H9 (cell line): ENCODE data around the gene ZSCAN2. TPM values are rescaled to one million over a fixed set of nuclear protein-coding genes. Genes with fewer than 3 reads are reported as not detected.

Experiments used
- DNase-seq: peaks from one replicate; pipeline ENCODE4 v3.0.0-alpha.2; 2017
- H2AFZ ChIP-seq: one replicate; pipeline ENCODE4 v1.6.1; 2013; ENCODE audit warnings: mild to moderate bottlenecking, low read length, control low read depth, moderate library complexity
- H2AK5ac ChIP-seq: 2 replicates; pipeline ENCODE4 v1.6.1; 2013; ENCODE audit warnings: low read length, control low read depth, mixed read lengths; ENCODE audit not compliant: insufficient read length
- H2BK120ac ChIP-seq: one replicate; pipeline ENCODE4 v1.6.1; 2013; ENCODE audit warnings: low read depth, mild to moderate bottlenecking, low read length, control low read depth, inconsistent platforms; ENCODE audit not compliant: poor library complexity, severe bottlenecking
- H2BK12ac ChIP-seq: 2 replicates; pipeline ENCODE4 v1.6.1; 2013; ENCODE audit warnings: low read length, control low read depth, mixed read lengths, low read depth; ENCODE audit not compliant: insufficient read length
- H2BK15ac ChIP-seq: 2 replicates; pipeline ENCODE4 v1.6.1; 2013; ENCODE audit warnings: low read depth, low read length, control low read depth
- H2BK20ac ChIP-seq: one replicate; pipeline ENCODE4 v1.6.1; 2013; ENCODE audit warnings: low read depth, mild to moderate bottlenecking, low read length, control low read depth, inconsistent platforms; ENCODE audit not compliant: poor library complexity, severe bottlenecking
- H2BK5ac ChIP-seq: 2 replicates; pipeline ENCODE4 v1.6.1; 2013; ENCODE audit warnings: low read length, control low read depth, mixed read lengths; ENCODE audit not compliant: insufficient read length
- H3K14ac ChIP-seq: 2 replicates; pipeline ENCODE4 v1.6.1; 2013; ENCODE audit warnings: low read length, control low read depth; ENCODE audit not compliant: insufficient read depth
- H3K18ac ChIP-seq: 2 replicates; pipeline ENCODE4 v1.6.1; 2013; ENCODE audit warnings: low read depth, mild to moderate bottlenecking, mixed read lengths, low read length, control low read depth; ENCODE audit not compliant: insufficient read length
- H3K23ac ChIP-seq: 2 replicates; pipeline ENCODE4 v1.6.1; 2013; ENCODE audit warnings: low read length, control low read depth, mixed read lengths, low read depth; ENCODE audit not compliant: insufficient read length
- H3K23me2 ChIP-seq: 2 replicates; pipeline ENCODE4 v1.6.1; 2013; ENCODE audit warnings: low read depth, mild to moderate bottlenecking, mixed read lengths, low read length, control low read depth; ENCODE audit not compliant: insufficient read length, poor library complexity, severe bottlenecking
- H3K27ac ChIP-seq: 2 replicates; pipeline ENCODE4 v1.5.1; 2013; ENCODE audit warnings: low read length, control low read depth, mixed read lengths, low read depth; ENCODE audit not compliant: insufficient read length
- H3K27me3 ChIP-seq: 2 replicates; pipeline ENCODE4 v1.6.1; 2013; ENCODE audit warnings: low read length, control low read depth, inconsistent platforms; ENCODE audit not compliant: insufficient read depth
- H3K4ac ChIP-seq: 2 replicates; pipeline ENCODE4 v1.6.1; 2013; ENCODE audit warnings: low read depth, mild to moderate bottlenecking, control low read depth, inconsistent platforms, low read length, moderate library complexity
- H3K4me1 ChIP-seq: 2 replicates; pipeline ENCODE4 v1.6.1; 2013; ENCODE audit warnings: low read length, control low read depth, inconsistent platforms; ENCODE audit not compliant: insufficient read depth
- H3K4me2 ChIP-seq: 2 replicates; pipeline ENCODE4 v1.6.1; 2013; ENCODE audit warnings: low read length, control low read depth, mixed read lengths; ENCODE audit not compliant: insufficient read length, insufficient read depth
- H3K56ac ChIP-seq: 2 replicates; pipeline ENCODE4 v1.6.1; 2013; ENCODE audit warnings: low read depth, mild to moderate bottlenecking, mixed read lengths, low read length, control low read depth; ENCODE audit not compliant: insufficient read length
- H3K79me1 ChIP-seq: 2 replicates; pipeline ENCODE4 v1.6.1; 2013; ENCODE audit warnings: low read depth, mild to moderate bottlenecking, moderate library complexity, low read length, control low read depth, inconsistent platforms; ENCODE audit not compliant: insufficient read depth, poor library complexity, severe bottlenecking
- H3K79me2 ChIP-seq: 2 replicates; pipeline ENCODE4 v1.6.1; 2013; ENCODE audit warnings: low read length, control low read depth, inconsistent platforms; ENCODE audit not compliant: insufficient read depth
- H3K9ac ChIP-seq: 2 replicates; pipeline ENCODE4 v1.6.1; 2013; ENCODE audit warnings: low read length, control low read depth, mixed read lengths; ENCODE audit not compliant: insufficient read length; ENCODE audit errors: extremely low read depth
- H3K9me3 ChIP-seq: one replicate; pipeline ENCODE4 v1.6.1; 2013; ENCODE audit warnings: low read depth, low read length, inconsistent platforms; ENCODE audit not compliant: control insufficient read depth
- H3T11ph ChIP-seq: one replicate; pipeline ENCODE4 v1.6.1; 2013; ENCODE audit warnings: mild to moderate bottlenecking, low read length, control low read depth, inconsistent platforms
- H4K20me1 ChIP-seq: one replicate; pipeline ENCODE4 v1.6.1; 2013; ENCODE audit not compliant: control insufficient read depth, insufficient read length, insufficient read depth
- H4K5ac ChIP-seq: 2 replicates; pipeline ENCODE4 v1.6.1; 2013; ENCODE audit warnings: low read depth, mild to moderate bottlenecking, mixed read lengths, low read length, control low read depth; ENCODE audit not compliant: insufficient read length
- H4K8ac ChIP-seq: replicated peaks from 2 replicates; pipeline ENCODE4 v1.6.1; 2013; ENCODE audit warnings: low read length, control low read depth, mixed read lengths, low read depth; ENCODE audit not compliant: insufficient read length
- H4K91ac ChIP-seq: 2 replicates; pipeline ENCODE4 v1.6.1; 2013; ENCODE audit warnings: low read depth, mild to moderate bottlenecking, moderate library complexity, mixed read lengths, low read length, control low read depth; ENCODE audit not compliant: insufficient read length
- H3K27ac Mint-ChIP-seq, 3 experiments: 2 replicates in 2 of 3; 3 replicates in 1 of 3; pipeline ENCODE4 v1.8.0; 2020 to 2021; ENCODE audit warnings: mixed read lengths in 3 of 3, mild to moderate bottlenecking in 1 of 3, moderate library complexity in 1 of 3
- H3K27me3 Mint-ChIP-seq: 2 replicates; pipeline ENCODE4 v1.8.0; 2021; ENCODE audit warnings: low read depth, mild to moderate bottlenecking, moderate library complexity, mixed read lengths
- H3K36me3 Mint-ChIP-seq, 3 experiments: 2 replicates in 2 of 3; 3 replicates in 1 of 3; pipeline ENCODE4 v1.8.0; 2020 to 2021; ENCODE audit warnings: low read depth in 3 of 3, mixed read lengths in 3 of 3; ENCODE audit not compliant: insufficient read depth in 1 of 3
- H3K4me1 Mint-ChIP-seq, 2 experiments: 2 replicates each; pipeline ENCODE4 v1.8.0; 2020; ENCODE audit warnings: mixed read lengths in 2 of 2
- H3K4me3 Mint-ChIP-seq, 2 experiments: 2 replicates in 1 of 2; 3 replicates in 1 of 2; pipeline ENCODE4 v1.8.0; 2020 to 2021; ENCODE audit warnings: mild to moderate bottlenecking in 2 of 2, mixed read lengths in 2 of 2, moderate library complexity in 1 of 2
- H3K9me3 Mint-ChIP-seq, 2 experiments: 2 replicates in 1 of 2; 3 replicates in 1 of 2; pipeline ENCODE4 v1.8.0; 2020; ENCODE audit warnings: mild to moderate bottlenecking in 2 of 2, mixed read lengths in 2 of 2, moderate library complexity in 1 of 2
- WGBS: extraction: QIAGEN DNeasy Blood & Tissue Kit; methylation state at CpG from one replicate; pipeline ENCODE4 v1.1.7; 2013; ENCODE audit warnings: missing lambda C conversion rate, low lambda C conversion rate, mixed read lengths; ENCODE audit not compliant: insufficient read length; ENCODE audit errors: extremely low coverage; 5-methylcytosine and 5-hydroxymethylcytosine counted together
- total RNA-seq: library from RNA; stranded (reverse); gene quantifications from 2 replicates; pipeline ENCODE4 v1.2.1, GENCODE V29; 2021
- TF ChIP-seq, protein P1 (sequence below): fragments of 200-600 bp; sonication (generic); conservative IDR thresholded peaks from 3 replicates; pipeline ENCODE4 v1.8.0; 2021; ENCODE audit warnings: antibody characterized with exemption, mild to moderate bottlenecking

The ZSCAN2 gene
- total RNA-seq, 1 experiment from 2014 or later = 28.4 TPM

DNA sequence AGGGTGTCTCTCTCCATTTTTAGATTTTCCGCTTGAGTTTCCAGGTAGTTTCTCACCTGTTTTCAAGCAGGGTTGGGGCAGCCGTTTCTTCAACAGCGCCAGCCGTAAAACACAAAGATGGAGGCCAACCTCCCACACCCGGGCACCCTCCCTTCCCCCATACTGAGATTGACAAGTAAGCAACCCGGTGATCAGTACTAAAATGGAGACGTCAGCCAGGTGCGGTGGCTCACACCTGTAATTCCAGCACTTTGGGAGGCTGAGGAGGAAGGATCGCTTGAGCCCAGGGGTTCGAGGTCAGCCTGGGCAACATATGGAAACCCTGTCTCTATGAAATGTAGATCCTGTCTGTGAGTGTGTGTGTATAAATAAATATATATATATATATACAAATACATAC, 903 bp upstream of the ZSCAN2 start:
- peaks cover 11 to 16% (median 15%) of the 10 kb centered on the region in 3 experiments for H3K36me3 Mint-ChIP-seq
- Histone ChIP-seq H3K14ac (no peak overlapping the region), H2AK5ac (no peak overlapping the region), H2BK5ac (no peak overlapping the region), H3K4me2 (no peak overlapping the region), H2BK15ac (no peak overlapping the region), H4K20me1 (no peaks in the 10 kb centered on the region), H3T11ph (no peak overlapping the region), H4K91ac (no peak overlapping the region), H3K79me1 (no peaks in the 10 kb centered on the region), H2BK12ac (no peak overlapping the region), H3K9me3 (no peaks in the 10 kb centered on the region), H2BK20ac (no peak overlapping the region), H2BK120ac (no peak overlapping the region), H2AFZ (no peak overlapping the region), H3K18ac (no peak overlapping the region), H3K23me2 (peaks cover 4% of the 10 kb centered on the region), H3K4me1 (peaks cover 5% of the 10 kb centered on the region; the same call in 1 of the 2 replicates), H3K9ac (no peak overlapping the region), H3K56ac (no peak overlapping the region), H3K79me2 (peaks cover 7% of the 10 kb centered on the region; the same call in 1 of the 2 replicates), H3K27me3 (no peaks in the 10 kb centered on the region; the same call in 1 of the 2 replicates), H3K23ac (no peak overlapping the region), H4K5ac (no peak overlapping the region), H4K8ac (no peak overlapping the region), H3K27ac (no peak overlapping the region), H3K4ac (no peak overlapping the region)
- DNase-seq = no peak
- H3K4me3 Mint-ChIP-seq = peak overlapping the region in 1 of 2 experiments; percentile 13; a peak in 1 of 5 replicates
- peaks cover 3% of the 10 kb centered on the region in 2 experiments; a peak in 2 of 5 replicates for H3K9me3 Mint-ChIP-seq
- no CpG with 5 or more reads among the region's 10 CpGs for WGBS
- peaks cover 26% of the 10 kb centered on the region for H3K27me3 Mint-ChIP-seq
- H3K4me1 Mint-ChIP-seq = peaks cover 32 to 38% of the 10 kb centered on the region in 2 experiments
- H3K27ac Mint-ChIP-seq = no peak overlapping the region
- TF ChIP-seq, protein P1, sequence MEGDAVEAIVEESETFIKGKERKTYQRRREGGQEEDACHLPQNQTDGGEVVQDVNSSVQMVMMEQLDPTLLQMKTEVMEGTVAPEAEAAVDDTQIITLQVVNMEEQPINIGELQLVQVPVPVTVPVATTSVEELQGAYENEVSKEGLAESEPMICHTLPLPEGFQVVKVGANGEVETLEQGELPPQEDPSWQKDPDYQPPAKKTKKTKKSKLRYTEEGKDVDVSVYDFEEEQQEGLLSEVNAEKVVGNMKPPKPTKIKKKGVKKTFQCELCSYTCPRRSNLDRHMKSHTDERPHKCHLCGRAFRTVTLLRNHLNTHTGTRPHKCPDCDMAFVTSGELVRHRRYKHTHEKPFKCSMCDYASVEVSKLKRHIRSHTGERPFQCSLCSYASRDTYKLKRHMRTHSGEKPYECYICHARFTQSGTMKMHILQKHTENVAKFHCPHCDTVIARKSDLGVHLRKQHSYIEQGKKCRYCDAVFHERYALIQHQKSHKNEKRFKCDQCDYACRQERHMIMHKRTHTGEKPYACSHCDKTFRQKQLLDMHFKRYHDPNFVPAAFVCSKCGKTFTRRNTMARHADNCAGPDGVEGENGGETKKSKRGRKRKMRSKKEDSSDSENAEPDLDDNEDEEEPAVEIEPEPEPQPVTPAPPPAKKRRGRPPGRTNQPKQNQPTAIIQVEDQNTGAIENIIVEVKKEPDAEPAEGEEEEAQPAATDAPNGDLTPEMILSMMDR = no peak
